Parathyroid adenoma (tissue), 2 donors: ENCODE measurements around the gene PPP6R2.

ENCODE experiments used
- H2AFZ ChIP-seq: fragments of 300-600 bp; sonication (generic); one replicate; pipeline ENCODE4 v1.7.0; 2017; ENCODE audit warnings: antibody characterized with exemption, mild to moderate bottlenecking
- H3K27ac ChIP-seq: fragments of 300-600 bp; sonication (generic); one replicate; pipeline ENCODE4 v1.7.0; 2017
- H3K27me3 ChIP-seq: fragments of 300-600 bp; sonication (generic); one replicate; pipeline ENCODE4 v1.7.0; 2017; ENCODE audit warnings: low read length; ENCODE audit not compliant: control insufficient read depth, insufficient read depth
- H3K36me3 ChIP-seq: fragments of 300-600 bp; sonication (generic); one replicate; pipeline ENCODE4 v1.7.0; 2017; ENCODE audit warnings: low read length; ENCODE audit not compliant: control insufficient read depth, insufficient read depth
- H3K4me1 ChIP-seq: fragments of 300-600 bp; sonication (generic); one replicate; pipeline ENCODE4 v1.7.0; 2017; ENCODE audit warnings: control low read depth
- H3K4me2 ChIP-seq: fragments of 300-600 bp; sonication (generic); one replicate; pipeline ENCODE4 v1.7.0; 2017; ENCODE audit warnings: low read length
- H3K4me3 ChIP-seq: fragments of 300-600 bp; sonication (generic); one replicate; pipeline ENCODE4 v1.7.0; 2017; ENCODE audit warnings: low read depth, low read length
- H3K79me2 ChIP-seq: fragments of 300-600 bp; sonication (generic); one replicate; pipeline ENCODE4 v1.7.0; 2017; ENCODE audit warnings: control low read depth
- H3K9ac ChIP-seq: fragments of 300-600 bp; sonication (generic); one replicate; pipeline ENCODE4 v1.7.0; 2017; ENCODE audit warnings: mild to moderate bottlenecking
- H3K9me3 ChIP-seq: fragments of 300-600 bp; sonication (generic); one replicate; pipeline ENCODE4 v1.7.0; 2017; ENCODE audit warnings: low read length; ENCODE audit not compliant: control insufficient read depth
- CTCF ChIP-seq: fragments of 300-600 bp; sonication (generic); IDR thresholded peaks from one replicate; pipeline ENCODE4 v1.7.0; 2017; ENCODE audit warnings: antibody characterized with exemption, mild to moderate bottlenecking
- donor health status: primary hyperparathyroidism.

PPP6R2 gene

GRCh38 chr22:50438305-50439275, 95.5 kb downstream of the PPP6R2 start:
- H3K4me2 ChIP-seq, result no peak overlapping the region
- no peaks in the 10 kb centered on the region for H3K36me3 ChIP-seq
- no peak overlapping the region for H3K9ac ChIP-seq
- H3K79me2 ChIP-seq, result no peaks in the 10 kb centered on the region
- no peak overlapping the region for H3K4me3 ChIP-seq
- H3K27me3 ChIP-seq, result no peaks in the 10 kb centered on the region
- no peaks in the 10 kb centered on the region for H3K4me1 ChIP-seq
- no peak for TF ChIP-seq CTCF
- H2AFZ ChIP-seq, result no peak overlapping the region
- no peak overlapping the region for H3K27ac ChIP-seq
- H3K9me3 ChIP-seq, result no peaks in the 10 kb centered on the region

- H3K4me3 ChIP-seq, result no peak overlapping the region
- no peaks in the 10 kb centered on the region for H3K27me3 ChIP-seq
- no peak overlapping the region for H3K27ac ChIP-seq
- no peak overlapping the region for H2AFZ ChIP-seq
- H3K9me3 ChIP-seq, result no peaks in the 10 kb centered on the region
- no peak overlapping the region for H3K4me2 ChIP-seq
- H3K4me1 ChIP-seq, result no peaks in the 10 kb centered on the region
- no peak overlapping the region for H3K9ac ChIP-seq
- H3K36me3 ChIP-seq, result no peaks in the 10 kb centered on the region
- H3K79me2 ChIP-seq, result no peaks in the 10 kb centered on the region
- TF ChIP-seq CTCF, result no peak
These were observed 96.3 kb downstream of the PPP6R2 start for GRCh38 chr22:50439314-50439870.

GRCh38 chr22:50439871-50440331, 96.8 kb downstream of the PPP6R2 start:
- no peak overlapping the region for H3K9ac ChIP-seq
- H3K27me3 ChIP-seq, result no peaks in the 10 kb centered on the region
- no peaks in the 10 kb centered on the region for H3K79me2 ChIP-seq
- no peak overlapping the region for H3K4me2 ChIP-seq
- no peak overlapping the region for H2AFZ ChIP-seq
- no peak for TF ChIP-seq CTCF
- H3K4me3 ChIP-seq, result no peak overlapping the region
- H3K4me1 ChIP-seq, result no peaks in the 10 kb centered on the region
- H3K36me3 ChIP-seq, result no peaks in the 10 kb centered on the region
- no peak overlapping the region for H3K27ac ChIP-seq
- no peaks in the 10 kb centered on the region for H3K9me3 ChIP-seq

- H3K9me3 ChIP-seq, result no peaks in the 10 kb centered on the region
- no peak overlapping the region for H3K27ac ChIP-seq
- no peak overlapping the region for H3K4me2 ChIP-seq
- H3K36me3 ChIP-seq, result no peaks in the 10 kb centered on the region
- H3K4me3 ChIP-seq, result no peak overlapping the region
- no peak overlapping the region for H2AFZ ChIP-seq
- no peaks in the 10 kb centered on the region for H3K27me3 ChIP-seq
- no peak overlapping the region for H3K9ac ChIP-seq
- no peak for TF ChIP-seq CTCF
- H3K79me2 ChIP-seq, result no peaks in the 10 kb centered on the region
- no peaks in the 10 kb centered on the region for H3K4me1 ChIP-seq
These were observed 97.6 kb downstream of the PPP6R2 start for GRCh38 chr22:50440544-50441249.
